Spinal cord (tissue), 10 donors: ENCODE measurements around the gene C5orf47. TPM values are rescaled to one million over a fixed set of nuclear protein-coding genes. Genes with fewer than 3 reads are reported as not detected.
A peak's percentile ranks its signal among the peaks of the same experiment; 100 is the strongest.

Experiments
- DNase-seq, 6 donors: peaks; one replicate each; pipeline versions ENCODE4 v3.0.0 to v3.0.0-alpha.2; 2013 to 2015; ENCODE audit warnings: low spot score in 6 of 6, low read depth in 4 of 6
- H3K27ac ChIP-seq: one replicate; pipeline ENCODE4 v1.5.1; 2013; ENCODE audit warnings: low read depth, low read length, control low read depth
- H3K27me3 ChIP-seq: one replicate; pipeline ENCODE4 v1.6.1; 2013; ENCODE audit warnings: low read length; ENCODE audit not compliant: control insufficient read depth, insufficient read depth
- H3K36me3 ChIP-seq: one replicate; pipeline ENCODE4 v1.6.1; 2013; ENCODE audit warnings: low read length; ENCODE audit not compliant: control insufficient read depth, insufficient read depth
- H3K4me1 ChIP-seq: one replicate; pipeline ENCODE4 v1.6.1; 2013; ENCODE audit warnings: low read length; ENCODE audit not compliant: control insufficient read depth, insufficient read depth
- H3K4me3 ChIP-seq: one replicate; pipeline ENCODE4 v1.5.1; 2013; ENCODE audit warnings: low read depth, low read length, control low read depth
- H3K9me3 ChIP-seq: one replicate; pipeline ENCODE4 v1.6.1; 2013; ENCODE audit warnings: low read length; ENCODE audit not compliant: control insufficient read depth, insufficient read depth
- WGBS: methylation state at CpG from one replicate; pipeline ENCODE4 v1.1.5; 2013; ENCODE audit warnings: missing lambda C conversion rate; ENCODE audit not compliant: insufficient coverage; 5-methylcytosine and 5-hydroxymethylcytosine counted together
- polyA plus RNA-seq, 2 donors: library from polyadenylated mRNA; unstranded; fragments of 120-200 nt; gene quantifications; one replicate each; pipeline ENCODE4 v1.2.1, GENCODE V29; 2013; ENCODE audit not compliant: insufficient read length in 2 of 2
- total RNA-seq, 2 donors: library from RNA; depleted of rRNA in 1 of 2; stranded (reverse); fragments of 120-200 nt in 1 of 2; fragments of >200 nt in 1 of 2; gene quantifications; one replicate each; pipeline versions ENCODE4 v1.2.3 to v1.2.4, GENCODE V29; 2013 to 2014
- donor health status: healthy.

Gene C5orf47
- total and polyA plus RNA-seq, 4 donors, result 0.20 to 0.23 (median 0.21) TPM; not detected in 1

DNA sequence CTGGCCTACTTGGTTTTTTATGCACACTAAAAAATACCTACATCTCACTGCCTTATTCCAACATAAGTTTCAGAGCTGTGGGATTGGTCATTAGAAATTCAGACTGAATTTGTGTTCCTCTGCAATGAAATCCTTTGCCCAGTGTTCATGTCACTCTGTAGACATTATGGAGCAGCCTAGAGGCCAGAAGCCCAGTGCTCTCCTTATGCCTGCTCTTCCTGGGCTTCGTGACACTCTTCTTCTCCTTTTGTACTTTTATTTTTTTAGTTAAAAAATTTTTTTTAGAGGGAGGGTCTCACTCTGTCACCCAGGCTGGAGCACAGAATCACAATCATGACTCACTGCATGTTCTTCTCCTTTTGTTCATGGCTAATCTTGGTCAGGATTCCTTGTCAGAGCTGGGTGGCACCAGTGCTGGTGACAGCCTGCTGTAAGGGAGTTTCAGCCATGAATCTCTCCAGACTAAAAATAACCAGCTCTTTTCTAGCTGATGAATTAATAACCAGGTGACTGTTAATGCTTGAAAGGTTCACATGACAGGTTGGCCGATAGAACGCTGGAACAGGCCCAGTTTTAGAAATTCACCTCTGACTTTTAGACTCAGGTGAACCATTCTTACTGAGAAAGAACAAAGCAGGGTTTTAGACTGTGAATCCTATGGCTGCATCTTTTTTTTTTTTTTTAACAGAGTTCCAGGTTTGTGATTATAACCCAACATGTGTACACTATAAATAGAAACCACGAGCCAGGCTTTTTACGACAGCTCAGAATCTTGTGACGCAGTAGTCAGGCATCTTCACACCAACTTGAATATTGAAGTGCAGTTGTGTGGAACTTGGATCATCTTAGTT, 34.1 kb upstream of the C5orf47 start:
- 100% methylated on average over 2 of the region's 6 CpGs for WGBS
- DNase-seq, result peak in 1 of 6 donors; percentile 56
- Histone ChIP-seq H3K9me3 (no peaks in the 10 kb centered on the region), H3K4me1 (peaks cover 4% of the 10 kb centered on the region), H3K27ac (no peak overlapping the region), H3K4me3 (no peak overlapping the region), H3K27me3 (no peaks in the 10 kb centered on the region), H3K36me3 (peaks cover 24% of the 10 kb centered on the region)

- no peak overlapping the region for H3K27ac ChIP-seq
- peaks cover 16% of the 10 kb centered on the region for H3K4me1 ChIP-seq
- no peaks in the 10 kb centered on the region for H3K27me3 ChIP-seq
- DNase-seq, result no peak
- WGBS, result no CpG with 5 or more reads among the region's 2 CpGs
- H3K4me3 ChIP-seq, result no peak overlapping the region
- no peaks in the 10 kb centered on the region for H3K9me3 ChIP-seq
- H3K36me3 ChIP-seq, result peaks cover under 1% of the 10 kb centered on the region
Observed at GRCh38 chr5:173960986-173961385, 28.0 kb upstream of the C5orf47 start.

DNA sequence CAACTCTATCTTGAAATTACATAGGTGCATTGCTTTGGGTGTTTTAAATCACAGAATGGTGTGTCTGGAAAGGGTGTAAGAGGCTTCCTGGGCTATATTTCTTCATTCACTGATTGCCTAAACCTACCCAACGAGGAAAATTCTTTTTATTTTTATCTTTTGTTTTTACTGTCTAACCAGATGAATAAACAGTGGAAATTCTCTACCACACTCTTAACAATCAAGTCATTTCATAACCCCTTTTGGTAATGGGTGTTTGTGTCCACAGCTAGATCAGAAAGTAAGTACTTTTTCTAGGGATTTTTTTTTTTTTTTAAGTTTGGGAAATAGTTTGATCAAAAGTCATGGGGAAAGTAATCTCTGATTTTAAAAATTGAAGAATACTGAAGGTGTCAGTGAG, 27.6 kb upstream of the C5orf47 start:
- Histone ChIP-seq H3K9me3 (no peaks in the 10 kb centered on the region), H3K36me3 (no peaks in the 10 kb centered on the region), H3K4me1 (peaks cover 16% of the 10 kb centered on the region), H3K4me3 (no peak overlapping the region), H3K27ac (no peak overlapping the region), H3K27me3 (no peaks in the 10 kb centered on the region)
- no peak for DNase-seq
- WGBS, result no CpG with 5 or more reads among the region's 1 CpG

DNA sequence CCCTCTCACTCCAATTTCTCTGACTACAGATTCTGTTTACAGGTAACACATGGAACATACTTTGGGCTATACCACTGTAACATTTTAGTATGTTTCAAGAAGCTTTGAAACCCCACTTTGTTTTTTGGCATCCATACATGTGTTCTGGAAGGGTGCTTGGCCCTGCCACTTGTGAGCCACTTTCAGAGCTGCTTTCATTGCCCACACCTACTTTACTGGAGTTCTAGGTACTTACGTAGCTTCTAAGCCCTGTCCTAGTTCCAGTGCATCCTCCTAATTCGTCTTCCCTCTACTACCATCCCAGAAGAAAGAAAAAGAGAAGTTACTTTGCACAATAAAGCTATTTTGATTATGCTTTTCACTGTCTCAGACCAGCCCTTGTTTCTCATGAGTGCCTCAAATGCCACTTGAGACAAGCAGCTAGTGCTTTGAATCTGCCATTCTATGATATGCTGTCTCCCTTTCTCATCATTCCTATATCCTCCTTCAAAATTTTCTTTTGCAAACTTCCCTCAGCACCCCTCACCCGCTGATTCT, 26.5 kb upstream of the C5orf47 start:
- DNase-seq, result no peak
- Histone ChIP-seq H3K9me3 (no peaks in the 10 kb centered on the region), H3K4me3 (no peak overlapping the region), H3K27me3 (no peaks in the 10 kb centered on the region), H3K36me3 (no peaks in the 10 kb centered on the region), H3K27ac (peak overlapping the region; percentile 74), H3K4me1 (peaks cover 16% of the 10 kb centered on the region)
- WGBS, result 67% methylated on average over 1 of the region's 3 CpGs

GRCh38 chr5:173963182-173963838, 25.7 kb upstream of the C5orf47 start:
- DNase-seq, result peak in 3 of 6 donors; percentile 22 to 74 (median 69)
- WGBS, result 0% methylated on average over 1 of the region's 10 CpGs

DNA sequence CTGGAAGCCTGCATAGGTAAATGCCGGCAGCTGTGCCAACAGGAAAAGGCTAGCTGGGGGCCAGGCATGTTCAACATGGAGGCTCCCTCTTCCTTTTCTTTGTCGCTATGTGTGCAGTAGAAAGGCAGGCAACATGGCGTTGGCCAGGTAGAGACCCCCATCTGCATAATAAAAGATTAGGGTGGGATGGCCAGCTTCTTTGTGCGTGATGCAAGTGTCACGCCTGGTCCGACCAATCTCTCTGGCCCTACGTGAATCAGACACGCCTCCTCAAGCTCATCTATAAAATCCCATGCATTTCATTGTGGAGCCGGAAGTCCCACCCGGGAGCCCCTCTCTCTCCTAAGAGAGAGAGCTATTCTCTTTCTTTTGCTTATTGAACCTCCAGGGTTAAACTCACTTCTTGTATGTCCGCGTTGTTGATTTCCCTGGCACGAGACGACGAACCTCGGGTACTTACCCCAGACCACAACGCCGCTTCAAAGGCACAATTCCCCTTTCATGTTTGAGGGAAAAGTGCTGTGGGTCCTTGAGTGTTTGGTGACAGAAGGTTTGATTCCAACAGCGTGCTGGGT, 25.0 kb upstream of the C5orf47 start:
- peak; percentile 57 to 98 (median 78) for DNase-seq
- Histone ChIP-seq H3K4me3 (peak overlapping the region; percentile 30), H3K27ac (peak overlapping the region; percentile 74), H3K27me3 (no peaks in the 10 kb centered on the region), H3K36me3 (no peaks in the 10 kb centered on the region), H3K9me3 (no peaks in the 10 kb centered on the region), H3K4me1 (peaks cover 25% of the 10 kb centered on the region)
- WGBS, result 23% methylated on average over 11 of the region's 19 CpGs

More at GRCh38 chr5:173963182-173963838, 25.7 kb upstream of the C5orf47 start:
- Histone ChIP-seq H3K27ac (peak overlapping the region; percentile 74), H3K9me3 (no peaks in the 10 kb centered on the region), H3K36me3 (no peaks in the 10 kb centered on the region), H3K27me3 (no peaks in the 10 kb centered on the region), H3K4me3 (peak overlapping the region; percentile 30), H3K4me1 (peaks cover 20% of the 10 kb centered on the region)

GRCh38 chr5:173964506-173964905, 24.5 kb upstream of the C5orf47 start:
- Histone ChIP-seq H3K27ac (no peak overlapping the region), H3K4me3 (no peak overlapping the region), H3K36me3 (no peaks in the 10 kb centered on the region), H3K27me3 (no peaks in the 10 kb centered on the region), H3K9me3 (no peaks in the 10 kb centered on the region), H3K4me1 (peaks cover 25% of the 10 kb centered on the region)
- no peak for DNase-seq
- WGBS, result no CpG with 5 or more reads among the region's 1 CpG

DNA sequence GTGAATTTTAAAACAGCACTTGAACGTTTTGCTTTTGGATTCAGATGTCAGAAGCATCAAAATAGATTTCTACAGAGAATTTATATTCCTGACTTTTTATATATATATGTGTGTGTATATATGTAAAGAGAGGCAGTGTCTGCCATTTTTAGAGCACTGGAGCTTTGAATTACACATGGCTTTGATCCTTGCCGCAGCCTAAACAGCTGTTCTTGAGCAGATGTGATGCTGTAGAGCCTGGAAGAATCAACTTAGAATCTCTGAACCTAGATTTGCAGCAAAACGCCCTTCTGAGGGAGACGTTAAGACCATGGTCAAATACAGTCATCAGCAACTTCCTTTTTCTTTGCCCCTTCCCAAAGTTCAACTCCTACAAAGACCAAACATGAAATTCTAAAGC, 21.7 kb upstream of the C5orf47 start:
- Histone ChIP-seq H3K27ac (no peak overlapping the region), H3K4me1 (peaks cover 28% of the 10 kb centered on the region), H3K9me3 (no peaks in the 10 kb centered on the region), H3K4me3 (no peak overlapping the region), H3K27me3 (no peaks in the 10 kb centered on the region), H3K36me3 (no peaks in the 10 kb centered on the region)
- DNase-seq, result no peak
- WGBS, result no CpG with 5 or more reads among the region's 4 CpGs

DNA sequence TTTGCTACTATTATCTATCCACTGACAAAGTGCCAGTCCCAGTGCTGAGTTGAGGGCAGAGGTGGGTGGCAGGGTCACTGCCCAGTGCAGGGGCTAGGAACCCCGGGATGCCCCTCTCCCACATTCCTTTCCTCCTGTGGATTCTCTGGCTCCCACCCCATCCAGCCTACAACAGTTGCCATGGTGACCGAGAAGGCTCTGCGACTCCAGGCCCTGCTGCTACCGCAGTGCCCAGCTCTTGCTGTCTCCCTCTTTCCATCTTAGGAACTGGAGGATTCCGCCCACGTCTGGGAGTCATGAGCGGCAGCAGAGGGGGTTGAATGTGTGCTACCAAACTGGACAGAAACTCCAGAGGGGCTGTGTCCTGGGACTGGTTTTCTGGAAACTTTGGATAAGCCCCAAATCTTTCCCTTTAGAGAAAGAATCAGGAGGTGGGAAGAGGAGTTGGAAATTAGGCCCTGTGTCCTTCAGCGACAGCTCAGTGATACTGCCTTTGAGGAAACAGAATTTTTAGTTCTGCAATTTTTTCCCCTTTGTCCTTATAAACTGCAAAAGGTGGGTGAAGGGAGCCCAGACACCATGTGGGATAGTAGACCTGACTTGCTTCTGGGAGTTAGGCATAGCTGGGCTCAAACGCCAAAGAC, 20.7 kb upstream of the C5orf47 start:
- peak in 3 of 6 donors; percentile 65 to 94 (median 89) for DNase-seq
- Histone ChIP-seq H3K27ac (no peak overlapping the region), H3K9me3 (no peaks in the 10 kb centered on the region), H3K4me3 (no peak overlapping the region), H3K36me3 (no peaks in the 10 kb centered on the region), H3K27me3 (no peaks in the 10 kb centered on the region), H3K4me1 (peaks cover 33% of the 10 kb centered on the region)
- 16% methylated on average over 4 of the region's 9 CpGs for WGBS
